ENCODE data around the gene STK36.
A peak's percentile ranks its signal among the peaks of the same experiment; 100 is the strongest.

Gene STK36

GRCh38 chr2:218644721-218645120, 27.2 kb upstream of the STK36 start:
- no peak for TF ChIP-seq CTCF (IDR thresholded peaks at IDR 0.05)
- no peaks in the 10 kb centered on the region for H3K4me1 Mint-ChIP-seq
- H3K27ac Mint-ChIP-seq, result no peak overlapping the region
- H3K27me3 Mint-ChIP-seq (ENCODE audit: low read depth, poor library complexity), result no peaks in the 10 kb centered on the region
- DNase-seq, result no peak
- H3K4me3 Mint-ChIP-seq, result no peak overlapping the region
- peaks cover 56% of the 10 kb centered on the region for H3K36me3 Mint-ChIP-seq (ENCODE audit: low read depth)
- H3K9me3 Mint-ChIP-seq, result no peaks in the 10 kb centered on the region

GRCh38 chr2:218645126-218645525, 26.8 kb upstream of the STK36 start:
- Mint-ChIP-seq H3K4me3 (no peak overlapping the region), H3K27me3 (ENCODE audit: low read depth, poor library complexity) (no peaks in the 10 kb centered on the region), H3K9me3 (no peaks in the 10 kb centered on the region), H3K27ac (no peak overlapping the region), H3K36me3 (ENCODE audit: low read depth) (peaks cover 56% of the 10 kb centered on the region), H3K4me1 (no peaks in the 10 kb centered on the region)
- TF ChIP-seq CTCF (IDR thresholded peaks at IDR 0.05), result no peak
- no peak for DNase-seq

GRCh38 chr2:218648088-218648786, 23.6 kb upstream of the STK36 start:
- TF ChIP-seq CTCF (IDR thresholded peaks at IDR 0.05), result peak; percentile 76
- Mint-ChIP-seq H3K4me1 (no peaks in the 10 kb centered on the region), H3K36me3 (ENCODE audit: low read depth) (peaks cover 60% of the 10 kb centered on the region), H3K9me3 (no peaks in the 10 kb centered on the region), H3K4me3 (no peak overlapping the region), H3K27ac (peak overlapping the region; percentile 86), H3K27me3 (ENCODE audit: low read depth, poor library complexity) (no peaks in the 10 kb centered on the region)
- peak; percentile 53 for DNase-seq

GRCh38 chr2:218648787-218649100, 23.1 kb upstream of the STK36 start:
- no peak overlapping the region for H3K4me3 Mint-ChIP-seq
- H3K27me3 Mint-ChIP-seq (ENCODE audit: low read depth, poor library complexity), result no peaks in the 10 kb centered on the region
- H3K36me3 Mint-ChIP-seq (ENCODE audit: low read depth), result peaks cover 60% of the 10 kb centered on the region
- no peak for DNase-seq
- no peaks in the 10 kb centered on the region for H3K4me1 Mint-ChIP-seq
- H3K27ac Mint-ChIP-seq, result peak overlapping the region; percentile 86
- no peak for TF ChIP-seq CTCF (IDR thresholded peaks at IDR 0.05)
- H3K9me3 Mint-ChIP-seq, result no peaks in the 10 kb centered on the region

GRCh38 chr2:218655751-218656150, 16.1 kb upstream of the STK36 start:
- H3K4me3 Mint-ChIP-seq, result no peak overlapping the region
- H3K9me3 Mint-ChIP-seq, result no peaks in the 10 kb centered on the region
- no peak for TF ChIP-seq CTCF (IDR thresholded peaks at IDR 0.05)
- peaks cover 28% of the 10 kb centered on the region for H3K4me1 Mint-ChIP-seq
- peaks cover 6% of the 10 kb centered on the region for H3K27me3 Mint-ChIP-seq (ENCODE audit: low read depth, poor library complexity)
- DNase-seq, result no peak
- peaks cover 34% of the 10 kb centered on the region for H3K36me3 Mint-ChIP-seq (ENCODE audit: low read depth)
- no peak overlapping the region for H3K27ac Mint-ChIP-seq

GRCh38 chr2:218658671-218659257, 13.1 kb upstream of the STK36 start:
- Mint-ChIP-seq H3K27ac (peak overlapping the region; percentile 70), H3K27me3 (ENCODE audit: low read depth, poor library complexity) (peaks cover 6% of the 10 kb centered on the region), H3K9me3 (no peaks in the 10 kb centered on the region), H3K4me1 (peaks cover 28% of the 10 kb centered on the region), H3K4me3 (peak overlapping the region; percentile 99), H3K36me3 (ENCODE audit: low read depth) (peaks cover 33% of the 10 kb centered on the region)
- peak; percentile 43 for TF ChIP-seq CTCF (IDR thresholded peaks at IDR 0.05)
- DNase-seq, result peak; percentile 47
